Breast epithelium (tissue), 3 donors: ENCODE results near the gene KLK14.

Source experiments
- CTCF ChIP-seq, 3 donors: fragments of 450-650 bp; IDR thresholded peaks; one replicate each; pipeline ENCODE4 v1.5.1; 2016 to 2017; ENCODE audit warnings: antibody characterized with exemption in 3 of 3, mild to moderate bottlenecking in 3 of 3, moderate library complexity in 3 of 3
- POLR2A ChIP-seq: fragments of 450-650 bp; IDR thresholded peaks from one replicate; pipeline ENCODE4 v1.6.1; 2016; ENCODE audit warnings: antibody characterized with exemption, mild to moderate bottlenecking, moderate library complexity

- no peak for TF ChIP-seq CTCF (IDR thresholded peaks at IDR 0.05)
- no peak for TF ChIP-seq POLR2A
Measured at GRCh38 chr19:51066393-51067186, 16.1 kb downstream of the KLK14 start.
